Liver (tissue), 9 donors: Measurements from ENCODE around the gene TTC21A. TPM values are rescaled to one million over a fixed set of nuclear protein-coding genes. Genes with fewer than 3 reads are reported as not detected.

Experiments
- DNase-seq: peaks from one replicate; pipeline ENCODE4 v3.0.0-alpha.2; 2017; ENCODE audit warnings: low spot score
- H3K27ac ChIP-seq, 2 donors: one replicate each; pipeline ENCODE4 v1.7.0; 2013; ENCODE audit warnings: inconsistent platforms in 2 of 2, low read length in 2 of 2, control low read depth in 1 of 2, low read depth in 1 of 2, mild to moderate bottlenecking in 1 of 2
- H3K27me3 ChIP-seq, 4 donors: one replicate each; pipeline versions ENCODE4 v1.6.1 to v1.7.0; 2013; ENCODE audit warnings: low read length in 3 of 4, inconsistent platforms in 1 of 4, mild to moderate bottlenecking in 1 of 4, moderate library complexity in 1 of 4; ENCODE audit not compliant: control insufficient read depth in 4 of 4, insufficient read depth in 4 of 4
- H3K36me3 ChIP-seq, 4 donors: one replicate each; pipeline versions ENCODE4 v1.6.1 to v1.7.0; 2013; ENCODE audit warnings: low read length in 3 of 4, mild to moderate bottlenecking in 3 of 4, low read depth in 1 of 4, moderate library complexity in 1 of 4; ENCODE audit not compliant: control insufficient read depth in 4 of 4, insufficient read depth in 3 of 4
- H3K4me1 ChIP-seq, 4 donors: one replicate each; pipeline versions ENCODE4 v1.6.1 to v1.7.0; 2013; ENCODE audit warnings: low read length in 3 of 4, mild to moderate bottlenecking in 3 of 4, moderate library complexity in 1 of 4; ENCODE audit not compliant: control insufficient read depth in 4 of 4, insufficient read depth in 4 of 4
- H3K4me3 ChIP-seq, 3 donors: one replicate each; pipeline versions ENCODE4 v1.6.1 to v1.7.0; 2013; ENCODE audit warnings: low read length in 3 of 3, control low read depth in 1 of 3, low read depth in 1 of 3, mild to moderate bottlenecking in 1 of 3
- H3K9ac ChIP-seq, 2 donors: one replicate each; pipeline ENCODE4 v1.7.0; 2013; ENCODE audit warnings: low read length in 2 of 2, mild to moderate bottlenecking in 2 of 2, moderate library complexity in 2 of 2, control low read depth in 1 of 2, low read depth in 1 of 2
- H3K9me3 ChIP-seq, 4 donors: one replicate each; pipeline versions ENCODE4 v1.6.1 to v1.7.0; 2013; ENCODE audit warnings: low read length in 3 of 4; ENCODE audit not compliant: control insufficient read depth in 4 of 4
- EGR1 ChIP-seq, 2 donors: IDR thresholded peaks; 2 replicates each; pipeline ENCODE4 v1.6.1; 2016 to 2018; ENCODE audit warnings: antibody characterized with exemption in 2 of 2, low read depth in 2 of 2
- FOXA1 ChIP-seq: IDR thresholded peaks from 2 replicates; pipeline ENCODE4 v1.6.1; 2016; ENCODE audit warnings: antibody characterized with exemption
- FOXA2 ChIP-seq: IDR thresholded peaks from 2 replicates; pipeline ENCODE4 v1.6.1; 2016; ENCODE audit warnings: antibody characterized with exemption
- GABPA ChIP-seq, 2 donors: IDR thresholded peaks in 1 of 2; conservative IDR thresholded peaks in 1 of 2; 2 replicates each; pipeline ENCODE4 v1.6.1; 2016; ENCODE audit warnings: antibody characterized with exemption in 2 of 2, mild to moderate bottlenecking in 1 of 2, moderate library complexity in 1 of 2
- HNF4A ChIP-seq, 2 donors: conservative IDR thresholded peaks; 2 replicates each; pipeline ENCODE4 v1.6.1; 2016; ENCODE audit warnings: antibody characterized with exemption in 2 of 2, mild to moderate bottlenecking in 2 of 2
- HNF4G ChIP-seq: IDR thresholded peaks from 2 replicates; pipeline ENCODE4 v1.6.1; 2016; ENCODE audit warnings: antibody characterized with exemption
- JUND ChIP-seq, 2 donors: IDR thresholded peaks; 2 replicates each; pipeline ENCODE4 v1.6.1; 2016; ENCODE audit warnings: antibody characterized with exemption in 2 of 2
- MAX ChIP-seq: IDR thresholded peaks from 2 replicates; pipeline ENCODE4 v1.6.1; 2016; ENCODE audit warnings: antibody characterized with exemption
- NR2F2 ChIP-seq: IDR thresholded peaks from 2 replicates; pipeline ENCODE4 v1.6.1; 2016; ENCODE audit warnings: antibody characterized with exemption
- RAD21 ChIP-seq, 2 donors: IDR thresholded peaks; 2 replicates each; pipeline ENCODE4 v1.6.1; 2016; ENCODE audit warnings: antibody characterized with exemption in 2 of 2, mild to moderate bottlenecking in 2 of 2
- RXRA ChIP-seq, 2 donors: IDR thresholded peaks; 2 replicates each; pipeline ENCODE4 v1.6.1; 2017 to 2018; ENCODE audit warnings: antibody characterized with exemption in 2 of 2, mild to moderate bottlenecking in 1 of 2
- SP1 ChIP-seq: IDR thresholded peaks from 2 replicates; pipeline ENCODE4 v1.6.1; 2018; ENCODE audit warnings: antibody characterized with exemption, mild to moderate bottlenecking
- TAF1 ChIP-seq: conservative IDR thresholded peaks from 2 replicates; pipeline ENCODE4 v1.6.1; 2016; ENCODE audit warnings: antibody characterized with exemption, mild to moderate bottlenecking
- YY1 ChIP-seq: IDR thresholded peaks from 2 replicates; pipeline ENCODE4 v1.6.1; 2016; ENCODE audit warnings: antibody characterized with exemption, mild to moderate bottlenecking
- WGBS: extraction: QIAGEN DNeasy Blood & Tissue Kit; methylation state at CpG from one replicate; pipeline ENCODE4 v1.1.7; 2013; 5-methylcytosine and 5-hydroxymethylcytosine counted together
- polyA plus RNA-seq, 2 donors: library from polyadenylated mRNA; stranded (reverse) in 1 of 2; unstranded in 1 of 2; fragments of 200-250 nt in 1 of 2; fragments of >200 nt in 1 of 2; fragmentation: Nextera tagmentation in 1 of 2; extraction: Ambion mirVana in 1 of 2; gene quantifications; one replicate each; pipeline versions ENCODE4 v1.2.1 to v1.2.3, GENCODE V29; 2013 to 2015
- total RNA-seq, 2 donors: library from RNA; depleted of rRNA; stranded (reverse); fragments of >200 nt; gene quantifications; one replicate each; pipeline ENCODE4 v1.2.3, GENCODE V29; 2014
- TF ChIP-seq, protein P1 (sequence below): fragments of 150-350 bp; IDR thresholded peaks from 2 replicates; pipeline ENCODE4 v1.5.1; 2017; ENCODE audit warnings: improper control_type of control experiment, low read depth, low read length; ENCODE audit not compliant: missing input control
- TF ChIP-seq, protein P2 (sequence below): IDR thresholded peaks from 2 replicates; pipeline ENCODE4 v1.6.1; 2016; ENCODE audit warnings: antibody characterized with exemption
- TF ChIP-seq, protein P3 (sequence below): IDR thresholded peaks from 2 replicates; pipeline ENCODE4 v1.6.1; 2016; ENCODE audit warnings: antibody characterized with exemption, mild to moderate bottlenecking
- donor health status: healthy.
- donor health status: healthy.
- donor health status: healthy.
- donor health status: healthy.
- donor health status: healthy.

Gene TTC21A
- total and polyA plus RNA-seq, 4 donors, result 0.28 to 3.3 (median 1.6) TPM

- Histone ChIP-seq H3K36me3 (peaks cover 0 to 13% (median 5%) of the 10 kb centered on the region in 4 donors), H3K27me3 (no peaks in the 10 kb centered on the region), H3K9me3 (no peaks in the 10 kb centered on the region), H3K4me1 (peaks cover 0 to 4% (median 0%) of the 10 kb centered on the region in 4 donors), H3K27ac (no peak overlapping the region), H3K4me3 (no peak overlapping the region), H3K9ac (no peak overlapping the region)
- 80% methylated on average over 1 of the region's 1 CpG for WGBS
- TF ChIP-seq HNF4G (no peak), JUND (IDR thresholded peaks at IDR 0.05) (no peak), GABPA (IDR thresholded peaks at IDR 0.05 in 1 of 2, conservative IDR thresholded peaks at IDR 0.05 in 1 of 2) (no peak), MAX (no peak), HNF4A (conservative IDR thresholded peaks at IDR 0.05) (no peak)
- TF ChIP-seq, protein P1, sequence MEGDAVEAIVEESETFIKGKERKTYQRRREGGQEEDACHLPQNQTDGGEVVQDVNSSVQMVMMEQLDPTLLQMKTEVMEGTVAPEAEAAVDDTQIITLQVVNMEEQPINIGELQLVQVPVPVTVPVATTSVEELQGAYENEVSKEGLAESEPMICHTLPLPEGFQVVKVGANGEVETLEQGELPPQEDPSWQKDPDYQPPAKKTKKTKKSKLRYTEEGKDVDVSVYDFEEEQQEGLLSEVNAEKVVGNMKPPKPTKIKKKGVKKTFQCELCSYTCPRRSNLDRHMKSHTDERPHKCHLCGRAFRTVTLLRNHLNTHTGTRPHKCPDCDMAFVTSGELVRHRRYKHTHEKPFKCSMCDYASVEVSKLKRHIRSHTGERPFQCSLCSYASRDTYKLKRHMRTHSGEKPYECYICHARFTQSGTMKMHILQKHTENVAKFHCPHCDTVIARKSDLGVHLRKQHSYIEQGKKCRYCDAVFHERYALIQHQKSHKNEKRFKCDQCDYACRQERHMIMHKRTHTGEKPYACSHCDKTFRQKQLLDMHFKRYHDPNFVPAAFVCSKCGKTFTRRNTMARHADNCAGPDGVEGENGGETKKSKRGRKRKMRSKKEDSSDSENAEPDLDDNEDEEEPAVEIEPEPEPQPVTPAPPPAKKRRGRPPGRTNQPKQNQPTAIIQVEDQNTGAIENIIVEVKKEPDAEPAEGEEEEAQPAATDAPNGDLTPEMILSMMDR, result no peak
- DNase-seq, result no peak
Observed at GRCh38 chr3:39062180-39062579, 45.3 kb upstream of the TTC21A start.

- no peak overlapping the region for H3K27ac ChIP-seq
- WGBS, result 93% methylated on average over 3 of the region's 3 CpGs
- TF ChIP-seq TAF1 (no peak), FOXA2 (no peak), HNF4G (no peak), FOXA1 (no peak), SP1 (no peak), YY1 (no peak), EGR1 (IDR thresholded peaks at IDR 0.05; ENCODE audit: low read depth in 2 of 2) (no peak), NR2F2 (no peak), RXRA (IDR thresholded peaks at IDR 0.05) (no peak), JUND (IDR thresholded peaks at IDR 0.05) (no peak), MAX (no peak), RAD21 (IDR thresholded peaks at IDR 0.05) (no peak), GABPA (IDR thresholded peaks at IDR 0.05 in 1 of 2, conservative IDR thresholded peaks at IDR 0.05 in 1 of 2) (no peak)
- TF ChIP-seq, protein P2, sequence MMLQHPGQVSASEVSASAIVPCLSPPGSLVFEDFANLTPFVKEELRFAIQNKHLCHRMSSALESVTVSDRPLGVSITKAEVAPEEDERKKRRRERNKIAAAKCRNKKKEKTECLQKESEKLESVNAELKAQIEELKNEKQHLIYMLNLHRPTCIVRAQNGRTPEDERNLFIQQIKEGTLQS, result no peak
- TF ChIP-seq, protein P3, sequence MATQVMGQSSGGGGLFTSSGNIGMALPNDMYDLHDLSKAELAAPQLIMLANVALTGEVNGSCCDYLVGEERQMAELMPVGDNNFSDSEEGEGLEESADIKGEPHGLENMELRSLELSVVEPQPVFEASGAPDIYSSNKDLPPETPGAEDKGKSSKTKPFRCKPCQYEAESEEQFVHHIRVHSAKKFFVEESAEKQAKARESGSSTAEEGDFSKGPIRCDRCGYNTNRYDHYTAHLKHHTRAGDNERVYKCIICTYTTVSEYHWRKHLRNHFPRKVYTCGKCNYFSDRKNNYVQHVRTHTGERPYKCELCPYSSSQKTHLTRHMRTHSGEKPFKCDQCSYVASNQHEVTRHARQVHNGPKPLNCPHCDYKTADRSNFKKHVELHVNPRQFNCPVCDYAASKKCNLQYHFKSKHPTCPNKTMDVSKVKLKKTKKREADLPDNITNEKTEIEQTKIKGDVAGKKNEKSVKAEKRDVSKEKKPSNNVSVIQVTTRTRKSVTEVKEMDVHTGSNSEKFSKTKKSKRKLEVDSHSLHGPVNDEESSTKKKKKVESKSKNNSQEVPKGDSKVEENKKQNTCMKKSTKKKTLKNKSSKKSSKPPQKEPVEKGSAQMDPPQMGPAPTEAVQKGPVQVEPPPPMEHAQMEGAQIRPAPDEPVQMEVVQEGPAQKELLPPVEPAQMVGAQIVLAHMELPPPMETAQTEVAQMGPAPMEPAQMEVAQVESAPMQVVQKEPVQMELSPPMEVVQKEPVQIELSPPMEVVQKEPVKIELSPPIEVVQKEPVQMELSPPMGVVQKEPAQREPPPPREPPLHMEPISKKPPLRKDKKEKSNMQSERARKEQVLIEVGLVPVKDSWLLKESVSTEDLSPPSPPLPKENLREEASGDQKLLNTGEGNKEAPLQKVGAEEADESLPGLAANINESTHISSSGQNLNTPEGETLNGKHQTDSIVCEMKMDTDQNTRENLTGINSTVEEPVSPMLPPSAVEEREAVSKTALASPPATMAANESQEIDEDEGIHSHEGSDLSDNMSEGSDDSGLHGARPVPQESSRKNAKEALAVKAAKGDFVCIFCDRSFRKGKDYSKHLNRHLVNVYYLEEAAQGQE, result no peak
- no peak for DNase-seq
- no peaks in the 10 kb centered on the region for H3K9me3 ChIP-seq
- no peak overlapping the region for H3K4me3 ChIP-seq
- H3K27me3 ChIP-seq, result no peaks in the 10 kb centered on the region
- H3K36me3 ChIP-seq, result peaks cover 0 to 20% (median 7%) of the 10 kb centered on the region in 4 donors
- H3K9ac ChIP-seq, result no peak overlapping the region
- H3K4me1 ChIP-seq, result peaks cover 0 to 4% (median 0%) of the 10 kb centered on the region in 4 donors
Observed at GRCh38 chr3:39063143-39063542, 44.3 kb upstream of the TTC21A start.
